ENCODE data around the gene CISD3. TPM values are rescaled to one million over a fixed set of nuclear protein-coding genes. Genes with fewer than 3 reads are reported as not detected.

The CISD3 gene
- total and polyA plus RNA-seq, 2 of the 8 experiments (the other 6 are each of a cell fraction or from before 2014, with no cell fraction given), result 9.4 to 11.1 TPM

- ChIA-PET POLR2A (ENCODE audit: partially characterized antibody) (interaction anchor here (0.6 to 4.5 kb wide), 13 partner anchors 10 to 95 kb away, joined by 3 to 38 read pairs (median 4); partner anchors contain the start of genes EPOP and PSMB3), CTCF (ENCODE audit: partially characterized antibody) (interaction anchor here (0.9 to 3.4 kb wide), 12 partner anchors 8 to 158 kb away, joined by 3 to 30 read pairs (median 5); partner anchors contain the start of gene EPOP)
- no peaks in the 10 kb centered on the region for H3K36me3 ChIP-seq (ENCODE audit: control insufficient read depth in 2 of 4, insufficient read depth in 4 of 4, low read length in 3 of 4)
- peak overlapping the region; percentile 44; the same call in 1 of the 2 replicates for H2BK5ac ChIP-seq (ENCODE audit: low read depth, low read length)
- no peaks in the 10 kb centered on the region for H3K79me2 ChIP-seq (ENCODE audit: control insufficient read depth in 1 of 2, insufficient read depth in 2 of 2, low read length in 2 of 2)
- H3K56ac ChIP-seq (replicated peaks; ENCODE audit: insufficient read length, low read depth, low read length), result no peak overlapping the region
- H3K14ac ChIP-seq (ENCODE audit: insufficient read length), result no peak overlapping the region
- H4K5ac ChIP-seq (ENCODE audit: insufficient read length, low read depth, low read length), result no peak overlapping the region
- H2BK20ac ChIP-seq (ENCODE audit: low read length), result no peak overlapping the region
- H4K8ac ChIP-seq (ENCODE audit: extremely low read depth, insufficient read depth, low read length), result no peak overlapping the region
- peak overlapping the region; percentile 79 to 81 for H3K4me2 ChIP-seq (ENCODE audit: insufficient read depth in 1 of 2, low read depth in 2 of 2, low read length in 2 of 2)
- peak overlapping the region; percentile 71; the same call in 1 of the 2 replicates for H3K18ac ChIP-seq (ENCODE audit: extremely low read depth, low read length)
- no peak overlapping the region for H4K91ac ChIP-seq (replicated peaks; ENCODE audit: insufficient read length, low read length)
- no peak overlapping the region for H2BK12ac ChIP-seq (ENCODE audit: low read depth, low read length)
- H2AFZ ChIP-seq (ENCODE audit: low read length), result no peak overlapping the region
- peak overlapping the region; percentile 46 to 76 (median 60) for H3K4me3 ChIP-seq (ENCODE audit: extremely low read depth in 1 of 4, insufficient read depth in 2 of 4, low read depth in 3 of 4, low read length in 4 of 4)
- peaks cover 14 to 47% (median 32%) of the 10 kb centered on the region in 4 experiments for H3K4me1 ChIP-seq (replicated peaks in 1 of 4; ENCODE audit: control insufficient read depth in 3 of 4, insufficient read depth in 4 of 4, low read length in 3 of 4)
- no peaks in the 10 kb centered on the region for H3K79me1 ChIP-seq (ENCODE audit: low read depth, low read length)
- H3K23me2 ChIP-seq (ENCODE audit: low read depth, low read length), result peaks cover 28% of the 10 kb centered on the region
- no peak overlapping the region for H2AK5ac ChIP-seq (ENCODE audit: low read depth, low read length)
- peaks cover 22 to 69% (median 55%) of the 10 kb centered on the region in 4 experiments for H3K27me3 ChIP-seq (replicated peaks in 1 of 4; ENCODE audit: control insufficient read depth in 3 of 4, extremely low read depth in 1 of 4, insufficient read depth in 3 of 4, low read length in 3 of 4)
- H3K9ac ChIP-seq (replicated peaks in 1 of 4; ENCODE audit: extremely low read depth in 1 of 4, low read depth in 3 of 4, low read length in 3 of 4), result no peak overlapping the region
- H2BK120ac ChIP-seq (replicated peaks; ENCODE audit: low read depth, low read length), result no peak overlapping the region
- WGBS, 2 experiments (ENCODE audit: extremely low coverage in 1 of 2, insufficient coverage in 1 of 2, insufficient read length in 1 of 2, insufficient replicate concordance in 2 of 2, low coverage in 1 of 2, low lambda C conversion rate in 2 of 2, missing lambda C conversion rate in 1 of 2), result 3% methylated on average over 27 of the region's 38 CpGs; no CpG with 5 or more reads in 1 of the 2 experiments
- H4K20me1 ChIP-seq (replicated peaks in 1 of 2; ENCODE audit: control insufficient read depth in 1 of 2, insufficient read depth in 2 of 2, low read length in 2 of 2), result peaks cover 5 to 15% of the 10 kb centered on the region in 2 experiments
- H3K9me3 ChIP-seq (ENCODE audit: insufficient read depth in 2 of 2, low read depth in 1 of 2, low read length in 1 of 2), result no peaks in the 10 kb centered on the region
- H3K23ac ChIP-seq (ENCODE audit: insufficient read length), result no peak overlapping the region
- no peak overlapping the region for H3K4ac ChIP-seq (replicated peaks; ENCODE audit: insufficient read length, low read depth, low read length)
- peak in 1 of 2 experiments; percentile 74 for DNase-seq (ENCODE audit: low read depth in 1 of 2, low spot score in 2 of 2)
- FAIRE-seq, result no peak
- no peak overlapping the region; the same call in 1 of the 2 replicates for H2BK15ac ChIP-seq (ENCODE audit: low read length)
- H3K27ac ChIP-seq (ENCODE audit: low read depth, low read length), result no peak overlapping the region
- TF ChIP-seq SAP30 (IDR thresholded peaks at IDR 0.05; ENCODE audit: insufficient read depth, insufficient replicate concordance, low read length), result peak; percentile 39
- no peak for TF ChIP-seq MAFK (IDR thresholded peaks at IDR 0.05; ENCODE audit: low read depth, low read length)
- TF ChIP-seq SUZ12 (IDR thresholded peaks at IDR 0.05; ENCODE audit: low read length), result peak; percentile 23; the same call in 1 of the 2 replicates
- TF ChIP-seq E2F6 (IDR thresholded peaks at IDR 0.05), result peak; percentile 77
- peak; percentile 83 for TF ChIP-seq MAX (IDR thresholded peaks at IDR 0.05)
- no peak for TF ChIP-seq POU5F1 (IDR thresholded peaks at IDR 0.05; ENCODE audit: low read depth, low read length)
- no peak for TF ChIP-seq NANOG (IDR thresholded peaks at IDR 0.05; ENCODE audit: insufficient read depth, low read depth, low read length, poor library complexity, severe bottlenecking)
- 0 out of 2 replicates have a peak, but pooled peaks have one; percentile 13 for TF ChIP-seq PHF8 (conservative IDR thresholded peaks at IDR 0.05; ENCODE audit: low read depth, low read length)
- peak; percentile 50 for TF ChIP-seq ASH2L (IDR thresholded peaks at IDR 0.05; ENCODE audit: low read length)
These were observed 24.2 kb upstream of the CISD3 start for GRCh38 chr17:38705803-38706504.

All from H1 (cell line).